Retinal pigment epithelial cell (primary cell): Measurements from ENCODE around the gene CDC14C.

ENCODE experiments used
- DNase-seq: peaks from one replicate; pipeline ENCODE4 v3.0.0-alpha.2; 2010; ENCODE audit warnings: low read depth
- H3K4me3 ChIP-seq: 2 replicates; pipeline ENCODE4 v1.5.1; 2011; ENCODE audit warnings: mild to moderate bottlenecking, low read length, control low read depth, moderate library complexity
- CTCF ChIP-seq: conservative IDR thresholded peaks from 2 replicates; pipeline ENCODE4 v1.5.1; 2011; ENCODE audit warnings: low read depth, low read length, control low read depth, inconsistent platforms

The CDC14C gene

GRCh38 chr7:48976850-48977249 is 52.5 kb downstream of the CDC14C start:
- DNase-seq, result no peak
- no peak for TF ChIP-seq CTCF
- no peak overlapping the region for H3K4me3 ChIP-seq
